Measurements from ENCODE around the gene LAMTOR5. TPM values are rescaled to one million over a fixed set of nuclear protein-coding genes. Genes with fewer than 3 reads are reported as not detected.

The LAMTOR5 gene
- total and polyA plus RNA-seq, 12 donors = 209 to 506 (median 248) TPM

- no peak overlapping the region for H3K27ac ChIP-seq
- H3K36me3 ChIP-seq = peaks cover 0 to 70% (median 7%) of the 10 kb centered on the region in 9 donors
- H3K9me3 ChIP-seq = no peaks in the 10 kb centered on the region
- DNase-seq (no peak), ATAC-seq (no peak)
- H3K4me3 ChIP-seq = no peak overlapping the region
- intact Hi-C loops (cut with DNase I) = no loop called here
- peaks cover 0 to 35% (median 26%) of the 10 kb centered on the region in 9 donors for H3K4me1 ChIP-seq
- H3K27me3 ChIP-seq = no peaks in the 10 kb centered on the region
- no peak for TF ChIP-seq CTCF (IDR thresholded peaks at IDR 0.05)
- 62 to 76% methylated on average over 1 of the region's 1 CpG for WGBS, 2 donors
Measured at GRCh38 chr1:110355321-110355720, 52.2 kb downstream of the LAMTOR5 start.

Other genes starting within 250 kb of the LAMTOR5 start
- 10 to 100 TPM in 4 of 10 donors, 1 to 10 TPM in 6; 2.6 to 13.8 (median 6.1) TPM for gene KCNC4, start 197.4 kb downstream of the LAMTOR5 start, total RNA-seq
- gene KCNC4, start 197.4 kb downstream of the LAMTOR5 start, polyA plus RNA-seq = 1 to 10 TPM; 2.2 to 3.0 TPM
- gene RBM15, start 68.3 kb downstream of the LAMTOR5 start, total RNA-seq = 10 to 100 TPM; 15.4 to 22.3 (median 19.4) TPM
- gene RBM15, start 68.3 kb downstream of the LAMTOR5 start, polyA plus RNA-seq = 1 to 10 TPM; 1.4 to 5.9 TPM
- 1 to 10 TPM; 1.3 to 3.5 (median 2.4) TPM for gene SLC16A4, start 16.7 kb downstream of the LAMTOR5 start, total RNA-seq
- gene SLC16A4, start 16.7 kb downstream of the LAMTOR5 start, polyA plus RNA-seq = 1 to 10 TPM; 1.5 to 3.4 TPM
- 1 to 10 TPM in 1 of 10 donors, under 1 TPM in 4, not detected in 5; 0.17 to 1.6 (median 0.29) TPM for gene PROK1, start 43.5 kb upstream of the LAMTOR5 start, total RNA-seq
- gene PROK1, start 43.5 kb upstream of the LAMTOR5 start, polyA plus RNA-seq = 1 to 10 TPM in 1 of 2 donors, under 1 TPM in 1; 0.07 to 6.8 TPM
- gene KCNA10, start 111.5 kb upstream of the LAMTOR5 start, total RNA-seq = not detected
- not detected for gene KCNA10, start 111.5 kb upstream of the LAMTOR5 start, polyA plus RNA-seq
- gene KCNA2, start 198.7 kb upstream of the LAMTOR5 start, total RNA-seq = 1 to 10 TPM in 3 of 10 donors, under 1 TPM in 7; 0.47 to 1.6 (median 0.80) TPM
- gene KCNA2, start 198.7 kb upstream of the LAMTOR5 start, polyA plus RNA-seq = under 1 TPM; 0.04 to 0.29 TPM